ENCODE results near the gene TYK2.

Gene TYK2

GRCh38 chr19:10333758-10334587, 46.4 kb downstream of the TYK2 start:
- DNase-seq (ENCODE audit: low read depth) = no peak

GRCh38 chr19:10332965-10333757, 47.2 kb downstream of the TYK2 start, which contains the start of gene RAVER1:
RAVER1 (minus strand) TSS chr19:10333529; CDS start chr19:10333507, 22 bp downstream.
- DNase-seq (ENCODE audit: low read depth) = peak; percentile 87

GRCh38 chr19:10332158-10332964, 48.0 kb downstream of the TYK2 start:
- DNase-seq (ENCODE audit: low read depth) = no peak

- DNase-seq (ENCODE audit: low read depth) = no peak
Observed at GRCh38 chr19:10329555-10329954, 50.8 kb downstream of the TYK2 start.

- DNase-seq (ENCODE audit: low read depth) = no peak
Observed at GRCh38 chr19:10328558-10329429, 51.6 kb downstream of the TYK2 start.

GRCh38 chr19:10327793-10328192, 52.6 kb downstream of the TYK2 start:
- no peak for DNase-seq (ENCODE audit: low read depth)

GRCh38 chr19:10325732-10326131, 54.6 kb downstream of the TYK2 start:
- no peak for DNase-seq (ENCODE audit: low read depth)

- no peak for DNase-seq (ENCODE audit: low read depth)
Observed at GRCh38 chr19:10321874-10322835, 58.2 kb downstream of the TYK2 start.

- no peak for DNase-seq (ENCODE audit: low read depth)
Observed at GRCh38 chr19:10321417-10321797, 59.0 kb downstream of the TYK2 start.

- DNase-seq (ENCODE audit: low read depth) = no peak
Observed at GRCh38 chr19:10320602-10321416, 59.6 kb downstream of the TYK2 start.

GRCh38 chr19:10318807-10319682, 61.3 kb downstream of the TYK2 start:
- DNase-seq (ENCODE audit: low read depth) = no peak

GRCh38 chr19:10317857-10318462, 62.4 kb downstream of the TYK2 start:
- no peak for DNase-seq (ENCODE audit: low read depth)

GRCh38 chr19:10317045-10317856, 63.1 kb downstream of the TYK2 start:
- DNase-seq (ENCODE audit: low read depth) = no peak

GRCh38 chr19:10316229-10317044, 63.9 kb downstream of the TYK2 start:
- no peak for DNase-seq (ENCODE audit: low read depth)

- DNase-seq (ENCODE audit: low read depth) = no peak
Observed at GRCh38 chr19:10315335-10316214, 64.8 kb downstream of the TYK2 start, which contains the start of gene FDX2. FDX2 (minus strand) TSS chr19:10316015; CDS start chr19:10315996, 19 bp downstream.
